K562 (cell line): ENCODE results near the gene NME4. TPM values are rescaled to one million over a fixed set of nuclear protein-coding genes. Genes with fewer than 3 reads are reported as not detected.

Source experiments
- ARID4B ChIP-seq: sonication (generic); formaldehyde crosslinking; IDR thresholded peaks from 2 replicates; pipeline ENCODE4 v1.8.0; 2022; ENCODE audit warnings: mild to moderate bottlenecking, missing genetic modification reagents
- ETV6 ChIP-seq, 3 experiments: fragments of 150-350 bp in 1 of 3; sonication (generic) in 1 of 3; formaldehyde crosslinking in 1 of 3; IDR thresholded peaks; 2 replicates each; pipeline versions ENCODE4 v1.6.1 to v1.8.0; 2014 to 2022; ENCODE audit warnings: borderline replicate concordance in 2 of 3, low read depth in 2 of 3, antibody characterized with exemption in 1 of 3, low read length in 1 of 3, mild to moderate bottlenecking in 1 of 3, missing genetic modification reagents in 1 of 3
- HMGXB4 ChIP-seq: sonication (generic); formaldehyde crosslinking; IDR thresholded peaks from 2 replicates; pipeline ENCODE4 v1.8.1; 2023; ENCODE audit warnings: mild to moderate bottlenecking, missing genetic modification reagents
- KDM4B ChIP-seq, 2 experiments: fragments of 450-650 bp in 1 of 2; sonication (generic) in 1 of 2; IDR thresholded peaks; 2 replicates each; pipeline ENCODE4 v1.6.1; 2016 to 2017; ENCODE audit warnings: borderline replicate concordance in 2 of 2, antibody characterized with exemption in 1 of 2, low read depth in 1 of 2, mild to moderate bottlenecking in 1 of 2
- RBM17 ChIP-seq: fragments of 200-400 bp; formaldehyde crosslinking; IDR thresholded peaks from 2 replicates; pipeline ENCODE4 v1.6.1; 2017; ENCODE audit warnings: low read depth, mild to moderate bottlenecking, low read length, borderline replicate concordance
- SNRNP70 ChIP-seq: fragments of 200-400 bp; formaldehyde crosslinking; optimal IDR thresholded peaks from 2 replicates; pipeline ENCODE3; 2017; ENCODE audit warnings: low read depth, low read length
- SRSF9 ChIP-seq: fragments of 200-400 bp; formaldehyde crosslinking; IDR thresholded peaks from 2 replicates; pipeline ENCODE4 v1.6.1; 2017; ENCODE audit warnings: low read depth, low read length, borderline replicate concordance
- ZBTB7A ChIP-seq: IDR thresholded peaks from 2 replicates; pipeline ENCODE4 v1.6.1; 2011; ENCODE audit warnings: low read depth, mild to moderate bottlenecking, low read length, moderate library complexity, borderline replicate concordance; ENCODE audit not compliant: control insufficient read depth
- ZNF12 ChIP-seq: sonication (generic); formaldehyde crosslinking; IDR thresholded peaks from 2 replicates; pipeline ENCODE4 v1.4.0; 2020; ENCODE audit warnings: mild to moderate bottlenecking, missing genetic modification reagents
- ZNF253 ChIP-seq: fragments of 250-450 bp; sonication (Bioruptor Pico); conservative IDR thresholded peaks from 2 replicates; pipeline ENCODE4 v1.6.1; 2021; ENCODE audit warnings: mild to moderate bottlenecking
- ZNF407 ChIP-seq: fragments of 450-650 bp; IDR thresholded peaks from 2 replicates; pipeline ENCODE4 v1.6.1; 2016; ENCODE audit warnings: low read depth
- ZNF511 ChIP-seq: sonication (generic); formaldehyde crosslinking; IDR thresholded peaks from 2 replicates; pipeline ENCODE4 v1.8.0; 2022; ENCODE audit warnings: mild to moderate bottlenecking, missing genetic modification reagents
- polyA plus RNA-seq, 8 experiments: library from polyadenylated mRNA; depleted of rRNA in 4 of 8; stranded (reverse) in 5 of 8; unstranded in 3 of 8; fragments of >200 nt; fragmentation: Nextera tagmentation in 2 of 8; fragmentation: Illumina TruSeq in 1 of 8; extraction: Ambion mirVana in 2 of 8; extraction: Trizol in 1 of 8; gene quantifications; 2 replicates each; pipeline versions ENCODE4 v1.2.1 to v1.2.3, GENCODE V29; 2011 to 2014; ENCODE audit warnings: inconsistent platforms in 1 of 8, missing spikeins in 1 of 8
- total RNA-seq, 7 experiments: library from RNA; depleted of rRNA in 6 of 7; stranded (reverse); fragments of >200 nt in 6 of 7; fragmentation: Illumina TruSeq in 2 of 7; extraction: Trizol in 2 of 7; gene quantifications; 2 replicates each; pipeline versions ENCODE4 v1.2.1 to v1.2.3, GENCODE V29; 2011 to 2021; ENCODE audit warnings: low replicate concordance in 1 of 7

Gene NME4
- total and polyA plus RNA-seq, 9 of the 15 experiments (the other 6 are each of a cell fraction or from before 2014, with no cell fraction given) = 15.4 to 264 (median 139) TPM

GRCh38 chr16:370443-370842 lies 26.6 kb upstream of the NME4 start, which contains the start of gene MRPL28 (continued):
- TF ChIP-seq ZNF407 (no peak), ETV6 (IDR thresholded peaks at IDR 0.05; ENCODE audit: borderline replicate concordance in 1 of 2, low read depth in 2 of 2, low read length in 1 of 2) (no peak), ETV6 (CRISPR knock-in tag; IDR thresholded peaks at IDR 0.05; ENCODE audit: borderline replicate concordance) (no peak), KDM4B (IDR thresholded peaks at IDR 0.05; ENCODE audit: borderline replicate concordance in 2 of 2, low read depth in 1 of 2) (peak in 1 of 2 experiments; percentile 78; a peak in 1 of 4 replicates), ZBTB7A (peak; percentile 95), ZNF253 (CRISPR knock-in tag) (no peak), SRSF9 (no peak), HMGXB4 (CRISPR knock-in tag) (no peak), ZNF511 (no peak), RBM17 (no peak), ZNF12 (CRISPR knock-in tag) (no peak), ARID4B (no peak), SNRNP70 (no peak)
